GM12878 (cell line): ENCODE results near the gene ATP10D. TPM values are rescaled to one million over a fixed set of nuclear protein-coding genes. Genes with fewer than 3 reads are reported as not detected.

ENCODE experiments used
- CREB1 ChIP-seq: IDR thresholded peaks from 2 replicates; pipeline ENCODE4 v1.6.1; 2012; ENCODE audit warnings: low read depth, mild to moderate bottlenecking, inconsistent platforms
- EGR1 ChIP-seq, 2 experiments: IDR thresholded peaks; 1 replicate in 1 of 2; 2 replicates in 1 of 2; pipeline ENCODE4 v1.6.1; 2011 to 2012; ENCODE audit warnings: low read depth in 2 of 2, low read length in 2 of 2, borderline replicate concordance in 1 of 2, mild to moderate bottlenecking in 1 of 2, moderate library complexity in 1 of 2
- HCFC1 ChIP-seq: fragments of 150-350 bp; IDR thresholded peaks from 2 replicates; pipeline ENCODE4 v1.6.1; 2014; ENCODE audit warnings: low read length
- IRF4 ChIP-seq: IDR thresholded peaks from 2 replicates; pipeline ENCODE4 v1.6.1; 2011; ENCODE audit warnings: low read depth, low read length
- MEF2B ChIP-seq: fragments of 450-650 bp; IDR thresholded peaks from 2 replicates; pipeline ENCODE4 v1.6.1; 2018; ENCODE audit warnings: mild to moderate bottlenecking, moderate library complexity; ENCODE audit not compliant: partially characterized antibody, poor library complexity, severe bottlenecking
- MXI1 ChIP-seq: fragments of 150-350 bp; IDR thresholded peaks from 2 replicates; pipeline ENCODE4 v1.6.1; 2011; ENCODE audit warnings: low read depth, mild to moderate bottlenecking, inconsistent platforms, low read length, improper control_type of control experiment
- NBN ChIP-seq: fragments of 450-650 bp; IDR thresholded peaks from 2 replicates; pipeline ENCODE4 v1.6.1; 2016
- NRF1 ChIP-seq: conservative IDR thresholded peaks from 2 replicates; pipeline ENCODE4 v1.6.1; 2011; ENCODE audit warnings: mild to moderate bottlenecking, low read depth, low read length, improper control_type of control experiment
- POU2F2 ChIP-seq: IDR thresholded peaks from 3 replicates; pipeline ENCODE4 v1.6.1; 2011; ENCODE audit warnings: low read depth, mild to moderate bottlenecking, low read length, borderline replicate concordance
- SIN3A ChIP-seq: IDR thresholded peaks from 2 replicates; pipeline ENCODE4 v1.6.1; 2012; ENCODE audit warnings: low read depth, low read length, improper control_type of control experiment
- SKIL ChIP-seq: fragments of 450-650 bp; IDR thresholded peaks from 2 replicates; pipeline ENCODE4 v1.6.1; 2017; ENCODE audit warnings: mild to moderate bottlenecking, low read depth, inconsistent platforms; ENCODE audit not compliant: poor library complexity, severe bottlenecking
- TAF1 ChIP-seq: IDR thresholded peaks from 2 replicates; pipeline ENCODE4 v1.6.1; 2011; ENCODE audit warnings: mild to moderate bottlenecking, low read depth, low read length, borderline replicate concordance
- WRNIP1 ChIP-seq: IDR thresholded peaks from 2 replicates; pipeline ENCODE4 v1.6.1; 2011; ENCODE audit warnings: low read depth, low read length, improper control_type of control experiment, borderline replicate concordance
- ZBTB11 ChIP-seq: fragments of 450-650 bp; formaldehyde crosslinking; IDR thresholded peaks from 2 replicates; pipeline ENCODE4 v1.5.0; 2022; ENCODE audit warnings: mild to moderate bottlenecking, missing genetic modification characterization
- ZNF592 ChIP-seq: fragments of 450-650 bp; IDR thresholded peaks from 2 replicates; pipeline ENCODE4 v1.6.1; 2017; ENCODE audit warnings: mild to moderate bottlenecking, moderate library complexity
- polyA plus RNA-seq, 11 experiments: library from polyadenylated mRNA; depleted of rRNA in 4 of 11; unstranded in 6 of 11; stranded (reverse) in 5 of 11; fragments of >200 nt; fragmentation: Nextera tagmentation in 4 of 11; fragmentation: Illumina TruSeq in 1 of 11; extraction: Ambion mirVana in 4 of 11; extraction: Trizol in 1 of 11; gene quantifications; 1 replicate in 1 of 11; 2 replicates in 10 of 11; pipeline versions ENCODE4 v1.2.1 to v1.2.3, GENCODE V29; 2011 to 2016; ENCODE audit warnings: inconsistent platforms in 2 of 11, missing spikeins in 2 of 11, low read depth in 1 of 11
- total RNA-seq, 4 experiments: library from RNA; depleted of rRNA in 3 of 4; stranded (reverse); fragments of >200 nt in 3 of 4; fragmentation: Illumina TruSeq in 1 of 4; extraction: Trizol in 1 of 4; gene quantifications; 2 replicates each; pipeline versions ENCODE4 v1.2.1 to v1.2.3, GENCODE V29; 2013 to 2021

Gene ATP10D
- total and polyA plus RNA-seq, 10 of the 15 experiments (the other 5 are each of a cell fraction or from before 2014, with no cell fraction given), result 10.2 to 50.3 (median 19.1) TPM

GRCh38 chr4:47463235-47463956 lies 21.7 kb upstream of the ATP10D start, which contains the start of gene COMMD8 (continued):
- TF ChIP-seq MXI1, result peak; percentile 98
- TF ChIP-seq ZBTB11, result no peak; the same call in 1 of the 2 replicates
- TF ChIP-seq SIN3A, result peak; percentile 82
- TF ChIP-seq CREB1, result no peak
- 0 out of 2 replicates have a peak, but pooled peaks have one; percentile 29 for TF ChIP-seq IRF4
- TF ChIP-seq EGR1 (IDR thresholded peaks at IDR 0.05; ENCODE audit: borderline replicate concordance in 1 of 2, low read depth in 2 of 2, low read length in 2 of 2), result 0 out of 3 replicates have a peak, but pooled peaks of 1 of the 2 experiments have one; percentile 19
- 0 out of 2 replicates have a peak, but pooled peaks have one; percentile 62 for TF ChIP-seq WRNIP1
- peak; percentile 96 for TF ChIP-seq NRF1
- TF ChIP-seq HCFC1, result peak; percentile 41; the same call in 1 of the 2 replicates
- TF ChIP-seq POU2F2, result peak; percentile 67; the same call in 2 of the 3 replicates
- peak; percentile 51; the same call in 1 of the 2 replicates for TF ChIP-seq TAF1
- peak; percentile 98 for TF ChIP-seq MEF2B
- no peak for TF ChIP-seq SKIL
- 0 out of 2 replicates have a peak, but pooled peaks have one; percentile 34 for TF ChIP-seq NBN
- no peak for TF ChIP-seq ZNF592
